G401 (cell line): Measurements from ENCODE around the gene ACTRT2. TPM values are rescaled to one million over a fixed set of nuclear protein-coding genes. Genes with fewer than 3 reads are reported as not detected.

Experiments used
- DNase-seq: peaks from one replicate; pipeline ENCODE4 v3.0.0-alpha.2; 2015; ENCODE audit warnings: low spot score
- in situ Hi-C: cut with HindIII; loops from 2 replicates; pipeline ENCODE4 v1.10.0; 2016; ENCODE audit warnings: low sequenced_read_pairs, mixed read lengths
- total RNA-seq: library from RNA; depleted of rRNA; stranded (reverse); fragments of >200 nt; shearing (Covaris generic); gene quantifications from 2 replicates; pipeline ENCODE4 v1.2.3, GENCODE V29; 2014

ACTRT2 gene
- total RNA-seq, 1 experiment from 2014 or later, result not detected

GRCh38 chr1:2982615-2983318 lies 38.5 kb upstream of the ACTRT2 start:
- peak; percentile 18 for DNase-seq

GRCh38 chr1:2983319-2983705 lies 38.0 kb upstream of the ACTRT2 start:
- in situ Hi-C loops, result no loop called here
- DNase-seq, result no peak

More at GRCh38 chr1:2982615-2983318, 38.5 kb upstream of the ACTRT2 start:
- in situ Hi-C loops, result no loop called here

- no peak for DNase-seq
These were observed 37.4 kb upstream of the ACTRT2 start for GRCh38 chr1:2983706-2984398.

GRCh38 chr1:2984399-2985061 lies 36.7 kb upstream of the ACTRT2 start:
- in situ Hi-C loops, result no loop called here
- no peak for DNase-seq

More at GRCh38 chr1:2983706-2984398, 37.4 kb upstream of the ACTRT2 start:
- in situ Hi-C loops, result no loop called here

- no peak for DNase-seq
- in situ Hi-C loops, result no loop called here
These were observed 36.2 kb upstream of the ACTRT2 start for GRCh38 chr1:2985067-2985561.

- in situ Hi-C loops, result no loop called here
- no peak for DNase-seq
These were observed 35.3 kb upstream of the ACTRT2 start for GRCh38 chr1:2985694-2986548.

GRCh38 chr1:2986549-2987305 lies 34.5 kb upstream of the ACTRT2 start:
- in situ Hi-C loops, result no loop called here
- DNase-seq, result no peak

GRCh38 chr1:2987773-2988172 lies 33.5 kb upstream of the ACTRT2 start:
- in situ Hi-C loops, result no loop called here
- DNase-seq, result no peak

- in situ Hi-C loops, result no loop called here
- DNase-seq, result no peak
These were observed 33.0 kb upstream of the ACTRT2 start for GRCh38 chr1:2988256-2988655.

GRCh38 chr1:2989185-2989584 lies 32.1 kb upstream of the ACTRT2 start:
- DNase-seq, result no peak
- in situ Hi-C loops, result no loop called here

GRCh38 chr1:2989976-2990375 lies 31.3 kb upstream of the ACTRT2 start:
- in situ Hi-C loops, result no loop called here
- no peak for DNase-seq

GRCh38 chr1:2990376-2991115 lies 30.7 kb upstream of the ACTRT2 start:
- no peak for DNase-seq
- in situ Hi-C loops, result no loop called here

GRCh38 chr1:2991753-2992495 lies 29.3 kb upstream of the ACTRT2 start:
- in situ Hi-C loops, result no loop called here

GRCh38 chr1:2998503-2999100 lies 22.7 kb upstream of the ACTRT2 start:
- no peak for DNase-seq
- in situ Hi-C loops, result no loop called here

More at GRCh38 chr1:2991753-2992495, 29.3 kb upstream of the ACTRT2 start:
- DNase-seq, result no peak

- no peak for DNase-seq
- in situ Hi-C loops, result no loop called here
These were observed 22.1 kb upstream of the ACTRT2 start for GRCh38 chr1:2999138-2999537.

GRCh38 chr1:2999571-2999970 lies 21.7 kb upstream of the ACTRT2 start:
- in situ Hi-C loops, result no loop called here
- no peak for DNase-seq

- in situ Hi-C loops, result no loop called here
- no peak for DNase-seq
These were observed 21.1 kb upstream of the ACTRT2 start for GRCh38 chr1:3000214-3000613.
